Coronary artery (tissue), 2 donors: ENCODE results near the gene FGA.

ENCODE experiments used
- DNase-seq: peaks from one replicate; pipeline ENCODE4 v3.0.0-alpha.2; 2017; ENCODE audit warnings: low spot score
- H3K27ac ChIP-seq, 2 donors: fragments of 200-600 bp; sonication (generic); one replicate each; pipeline ENCODE4 v1.5.1; 2016 to 2019
- H3K4me3 ChIP-seq: fragments of 200-600 bp; sonication (generic); 2 replicates; pipeline ENCODE4 v1.5.1; 2016; ENCODE audit warnings: mild to moderate bottlenecking, moderate library complexity
- CTCF ChIP-seq: fragments of 200-600 bp; sonication (generic); IDR thresholded peaks from one replicate; pipeline ENCODE4 v1.5.1; 2019; ENCODE audit warnings: antibody characterized with exemption

The FGA gene

DNA sequence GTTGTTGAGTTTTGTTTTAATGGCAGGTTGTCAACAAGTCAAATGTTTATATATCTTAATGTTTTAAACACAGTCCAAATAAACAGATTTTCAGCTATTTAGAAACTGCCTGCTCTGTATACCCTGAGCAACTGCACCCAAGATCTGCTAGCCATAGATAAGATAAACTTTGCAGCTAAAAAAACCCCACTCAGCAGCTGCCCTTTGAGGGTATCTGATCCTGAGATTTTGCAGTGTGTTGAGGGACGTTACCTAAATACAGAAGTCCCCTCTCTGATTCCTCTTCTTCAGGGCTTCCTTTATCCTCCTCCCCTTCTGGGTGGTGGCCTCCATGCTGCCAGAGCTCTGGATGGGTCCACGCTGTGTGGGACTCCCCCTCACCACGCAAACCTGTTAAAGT, 32.9 kb upstream of the FGA start:
- no peak for DNase-seq
- no peak overlapping the region for H3K4me3 ChIP-seq
- no peak overlapping the region for H3K27ac ChIP-seq
- TF ChIP-seq CTCF, result no peak

DNA sequence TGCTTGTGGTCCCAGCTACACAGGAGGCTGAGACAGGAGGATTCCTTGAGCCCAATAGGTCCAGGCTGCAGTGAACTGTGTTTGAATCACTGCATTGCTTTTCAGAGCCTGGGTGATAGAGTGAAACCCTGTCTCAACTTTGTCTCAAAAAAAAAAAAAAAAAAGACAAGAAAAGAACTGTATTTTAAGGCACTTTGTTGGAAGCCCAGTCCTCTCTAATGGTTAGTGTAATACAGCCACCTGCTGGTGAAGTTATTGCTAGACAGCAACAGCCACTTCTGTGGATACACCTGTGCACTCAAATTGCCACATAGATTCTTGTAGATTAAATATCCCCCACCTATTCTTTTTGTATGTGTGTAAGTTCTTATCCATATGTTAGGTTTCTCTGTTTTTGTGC, 32.1 kb upstream of the FGA start:
- Histone ChIP-seq H3K27ac (no peak overlapping the region), H3K4me3 (no peak overlapping the region)
- no peak for DNase-seq
- no peak for TF ChIP-seq CTCF

DNA sequence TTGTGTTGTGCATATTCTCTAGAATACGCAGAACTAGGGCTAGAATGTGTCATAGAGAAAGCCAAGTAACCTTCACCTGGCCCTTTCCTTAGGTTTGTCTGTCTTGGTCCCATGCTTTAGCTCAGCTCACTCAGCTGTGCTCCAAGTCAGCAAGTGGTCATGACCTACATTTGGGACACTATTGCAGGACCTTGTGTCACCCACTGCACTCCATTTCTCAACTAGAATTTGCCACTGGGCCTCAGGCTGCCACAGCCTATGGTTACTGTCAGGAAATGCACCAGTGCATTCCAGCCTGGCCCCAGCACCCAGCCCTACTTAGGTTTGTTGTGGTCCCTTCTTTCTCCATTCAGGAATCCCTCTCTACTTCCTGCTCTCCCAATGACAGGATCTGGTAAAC, 29.6 kb upstream of the FGA start:
- DNase-seq, result no peak
- Histone ChIP-seq H3K4me3 (no peak overlapping the region), H3K27ac (no peak overlapping the region)
- no peak for TF ChIP-seq CTCF

- Histone ChIP-seq H3K27ac (no peak overlapping the region), H3K4me3 (no peak overlapping the region)
- no peak for DNase-seq
- TF ChIP-seq CTCF, result no peak
These were observed 28.3 kb upstream of the FGA start for GRCh38 chr4:154618708-154619315.

GRCh38 chr4:154617820-154618317, 27.3 kb upstream of the FGA start:
- DNase-seq, result no peak
- Histone ChIP-seq H3K27ac (no peak overlapping the region), H3K4me3 (no peak overlapping the region)
- no peak for TF ChIP-seq CTCF

DNA sequence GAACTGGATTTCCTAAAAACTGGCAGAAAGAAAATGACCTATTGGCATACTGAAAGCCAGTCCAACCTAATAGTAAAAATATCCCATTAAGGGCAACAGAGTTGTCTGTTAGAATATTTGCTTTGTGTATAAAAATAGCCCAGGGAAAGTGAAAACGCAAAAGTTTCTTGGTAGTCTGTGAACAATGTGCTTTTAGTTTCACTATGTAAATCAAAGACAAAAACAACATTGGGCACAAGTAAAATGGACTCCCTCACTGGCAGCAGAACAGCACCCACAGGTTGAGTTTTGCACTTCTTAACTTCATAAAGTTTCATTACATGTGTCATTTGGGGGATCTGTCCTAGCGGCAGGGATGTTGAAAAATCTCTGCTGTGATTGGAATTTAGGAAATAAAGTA, 26.2 kb upstream of the FGA start:
- Histone ChIP-seq H3K4me3 (no peak overlapping the region), H3K27ac (no peak overlapping the region)
- DNase-seq, result no peak
- TF ChIP-seq CTCF, result no peak

- no peak for TF ChIP-seq CTCF
- Histone ChIP-seq H3K27ac (no peak overlapping the region), H3K4me3 (no peak overlapping the region)
- DNase-seq, result no peak
These were observed 25.7 kb upstream of the FGA start for GRCh38 chr4:154616287-154616686.
